Measurements from ENCODE around the gene B4GALT4.

DNA sequence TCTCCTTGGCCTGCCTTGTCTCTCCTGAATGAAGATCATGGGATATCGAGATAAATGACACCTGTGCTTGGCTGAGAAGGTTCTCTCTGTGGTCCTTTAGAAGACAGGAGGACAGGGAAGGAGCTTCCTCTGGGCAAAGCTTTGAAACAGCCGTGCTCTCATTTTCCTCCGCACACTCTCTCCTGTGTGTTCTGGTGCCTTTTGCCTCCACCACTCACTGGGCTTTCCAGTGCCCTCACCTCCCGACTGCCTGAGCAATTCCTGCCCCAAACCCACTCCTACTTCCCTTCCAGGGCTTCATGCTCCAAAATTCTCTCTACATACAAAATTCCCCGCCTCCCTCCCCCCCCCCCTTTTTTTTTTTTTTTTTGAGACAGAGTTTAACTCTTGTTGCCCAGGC lies 35.0 kb downstream of the B4GALT4 start:
- TF ChIP-seq, protein P1, sequence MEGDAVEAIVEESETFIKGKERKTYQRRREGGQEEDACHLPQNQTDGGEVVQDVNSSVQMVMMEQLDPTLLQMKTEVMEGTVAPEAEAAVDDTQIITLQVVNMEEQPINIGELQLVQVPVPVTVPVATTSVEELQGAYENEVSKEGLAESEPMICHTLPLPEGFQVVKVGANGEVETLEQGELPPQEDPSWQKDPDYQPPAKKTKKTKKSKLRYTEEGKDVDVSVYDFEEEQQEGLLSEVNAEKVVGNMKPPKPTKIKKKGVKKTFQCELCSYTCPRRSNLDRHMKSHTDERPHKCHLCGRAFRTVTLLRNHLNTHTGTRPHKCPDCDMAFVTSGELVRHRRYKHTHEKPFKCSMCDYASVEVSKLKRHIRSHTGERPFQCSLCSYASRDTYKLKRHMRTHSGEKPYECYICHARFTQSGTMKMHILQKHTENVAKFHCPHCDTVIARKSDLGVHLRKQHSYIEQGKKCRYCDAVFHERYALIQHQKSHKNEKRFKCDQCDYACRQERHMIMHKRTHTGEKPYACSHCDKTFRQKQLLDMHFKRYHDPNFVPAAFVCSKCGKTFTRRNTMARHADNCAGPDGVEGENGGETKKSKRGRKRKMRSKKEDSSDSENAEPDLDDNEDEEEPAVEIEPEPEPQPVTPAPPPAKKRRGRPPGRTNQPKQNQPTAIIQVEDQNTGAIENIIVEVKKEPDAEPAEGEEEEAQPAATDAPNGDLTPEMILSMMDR (IDR thresholded peaks at IDR 0.05), result no peak
- TF ChIP-seq POLR2A (IDR thresholded peaks at IDR 0.05), result no peak

All from heart left ventricle (tissue), 13 donors.